ENCODE measurements around the gene TGM4.

Gene TGM4

GRCh38 chr3:44910693-44911092 is 36.3 kb downstream of the TGM4 start:
- Histone ChIP-seq H3K4me1 (ENCODE audit: control insufficient read depth, insufficient read depth, low read length) (no peaks in the 10 kb centered on the region), H3K36me3 (ENCODE audit: control insufficient read depth, insufficient read depth, low read length) (no peaks in the 10 kb centered on the region), H3K27me3 (ENCODE audit: control insufficient read depth, insufficient read depth, low read length, poor library complexity, severe bottlenecking) (no peaks in the 10 kb centered on the region), H3K9me3 (ENCODE audit: control insufficient read depth, low read length) (no peaks in the 10 kb centered on the region), H3K4me3 (ENCODE audit: insufficient read depth, low read depth, low read length) (no peak overlapping the region), H3K27ac (ENCODE audit: insufficient read depth, low read depth, low read length, poor library complexity, severe bottlenecking) (no peak overlapping the region)
- WGBS, 2 experiments: 97 to 98% methylated on average over 3 of the region's 3 CpGs

DNA sequence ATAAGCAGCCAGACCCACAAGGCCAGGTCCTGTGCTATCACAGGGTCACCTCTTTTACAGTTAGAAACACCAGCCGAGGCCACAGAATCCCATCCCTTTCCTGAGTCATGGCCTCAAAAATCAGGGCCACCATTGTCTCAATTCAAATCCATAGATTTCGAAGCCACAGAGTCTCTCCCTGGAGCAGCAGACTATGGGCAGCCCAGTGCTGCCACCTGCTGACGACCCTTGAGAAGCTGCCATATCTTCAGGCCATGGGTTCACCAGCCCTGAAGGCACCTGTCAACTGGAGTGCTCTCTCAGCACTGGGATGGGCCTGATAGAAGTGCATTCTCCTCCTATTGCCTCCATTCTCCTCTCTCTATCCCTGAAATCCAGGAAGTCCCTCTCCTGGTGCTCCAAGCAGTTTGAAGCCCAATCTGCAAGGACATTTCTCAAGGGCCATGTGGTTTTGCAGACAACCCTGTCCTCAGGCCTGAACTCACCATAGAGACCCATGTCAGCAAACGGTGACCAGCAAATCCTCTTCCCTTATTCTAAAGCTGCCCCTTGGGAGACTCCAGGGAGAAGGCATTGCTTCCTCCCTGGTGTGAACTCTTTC is 39.6 kb downstream of the TGM4 start:
- H3K27ac ChIP-seq (ENCODE audit: insufficient read depth, low read depth, low read length, poor library complexity, severe bottlenecking): no peak overlapping the region
- no peak overlapping the region for H3K4me3 ChIP-seq (ENCODE audit: insufficient read depth, low read depth, low read length)
- WGBS, 2 experiments: 43 to 45% methylated on average over 4 of the region's 4 CpGs
- no peaks in the 10 kb centered on the region for H3K9me3 ChIP-seq (ENCODE audit: control insufficient read depth, low read length)
- H3K36me3 ChIP-seq (ENCODE audit: control insufficient read depth, insufficient read depth, low read length): no peaks in the 10 kb centered on the region
- no peaks in the 10 kb centered on the region for H3K27me3 ChIP-seq (ENCODE audit: control insufficient read depth, insufficient read depth, low read length, poor library complexity, severe bottlenecking)
- H3K4me1 ChIP-seq (ENCODE audit: control insufficient read depth, insufficient read depth, low read length): no peaks in the 10 kb centered on the region

GRCh38 chr3:44914936-44915335 is 40.5 kb downstream of the TGM4 start:
- 81% methylated on average over 4 of the region's 4 CpGs for WGBS, 2 experiments
- H3K27ac ChIP-seq (ENCODE audit: insufficient read depth, low read depth, low read length, poor library complexity, severe bottlenecking): no peak overlapping the region

GRCh38 chr3:44915702-44916438 is 41.5 kb downstream of the TGM4 start:
- Histone ChIP-seq H3K9me3 (ENCODE audit: control insufficient read depth, low read length) (no peaks in the 10 kb centered on the region), H3K36me3 (ENCODE audit: control insufficient read depth, insufficient read depth, low read length) (no peaks in the 10 kb centered on the region), H3K27ac (ENCODE audit: insufficient read depth, low read depth, low read length, poor library complexity, severe bottlenecking) (no peak overlapping the region), H3K27me3 (ENCODE audit: control insufficient read depth, insufficient read depth, low read length, poor library complexity, severe bottlenecking) (no peaks in the 10 kb centered on the region), H3K4me1 (ENCODE audit: control insufficient read depth, insufficient read depth, low read length) (no peaks in the 10 kb centered on the region), H3K4me3 (ENCODE audit: insufficient read depth, low read depth, low read length) (no peak overlapping the region)
- WGBS, 2 experiments: 93 to 94% methylated on average over 8 of the region's 8 CpGs

More at GRCh38 chr3:44914936-44915335, 40.5 kb downstream of the TGM4 start:
- no peak overlapping the region for H3K4me3 ChIP-seq (ENCODE audit: insufficient read depth, low read depth, low read length)
- H3K36me3 ChIP-seq (ENCODE audit: control insufficient read depth, insufficient read depth, low read length): no peaks in the 10 kb centered on the region
- H3K4me1 ChIP-seq (ENCODE audit: control insufficient read depth, insufficient read depth, low read length): no peaks in the 10 kb centered on the region
- no peaks in the 10 kb centered on the region for H3K9me3 ChIP-seq (ENCODE audit: control insufficient read depth, low read length)
- H3K27me3 ChIP-seq (ENCODE audit: control insufficient read depth, insufficient read depth, low read length, poor library complexity, severe bottlenecking): no peaks in the 10 kb centered on the region

DNA sequence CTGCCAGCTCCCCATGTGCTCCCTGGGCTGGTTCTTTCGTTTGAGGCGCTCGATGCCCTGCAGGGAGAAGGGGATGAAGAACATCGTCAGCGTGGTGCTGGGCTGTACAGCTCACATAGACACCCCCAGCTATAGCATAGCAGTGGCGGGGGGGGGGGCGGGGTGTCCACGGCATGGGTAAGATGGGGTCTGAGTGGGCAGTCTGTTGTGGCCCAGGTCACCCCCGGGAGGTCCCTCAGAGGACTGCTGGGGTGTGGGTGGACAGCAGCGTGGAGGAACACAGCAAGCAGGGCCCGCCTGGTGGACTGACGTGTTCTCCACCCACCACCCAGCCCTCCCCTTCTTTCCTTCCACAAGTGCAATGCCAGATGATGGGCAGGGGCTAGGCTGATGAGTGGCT is 43.7 kb downstream of the TGM4 start:
- 94 to 96% methylated on average over 10 to 11 of the region's 12 CpGs for WGBS, 2 experiments

DNA sequence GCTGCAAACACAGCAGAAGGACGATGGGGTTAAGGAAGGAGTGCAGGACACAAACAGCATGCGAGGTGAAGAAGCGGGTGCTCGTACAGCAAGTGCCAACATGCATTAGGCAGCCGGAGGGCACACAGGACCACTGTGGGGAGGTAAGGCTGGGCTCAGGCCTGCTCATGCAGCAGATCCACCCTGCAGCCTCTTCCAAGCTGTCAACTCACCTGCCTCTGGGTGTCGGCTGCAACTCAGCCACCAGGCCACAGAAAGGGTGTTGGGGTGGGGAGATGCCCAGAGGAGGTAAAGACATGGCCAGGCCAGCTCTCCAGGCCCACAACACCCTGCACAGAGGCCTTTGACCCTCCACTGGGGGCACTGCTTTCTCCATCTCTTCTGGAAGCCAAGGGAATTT is 44.2 kb downstream of the TGM4 start:
- Histone ChIP-seq H3K9me3 (ENCODE audit: control insufficient read depth, low read length) (no peaks in the 10 kb centered on the region), H3K36me3 (ENCODE audit: control insufficient read depth, insufficient read depth, low read length) (no peaks in the 10 kb centered on the region), H3K4me3 (ENCODE audit: insufficient read depth, low read depth, low read length) (no peak overlapping the region), H3K4me1 (ENCODE audit: control insufficient read depth, insufficient read depth, low read length) (no peaks in the 10 kb centered on the region), H3K27ac (ENCODE audit: insufficient read depth, low read depth, low read length, poor library complexity, severe bottlenecking) (no peak overlapping the region), H3K27me3 (ENCODE audit: control insufficient read depth, insufficient read depth, low read length, poor library complexity, severe bottlenecking) (no peaks in the 10 kb centered on the region)
- WGBS, 2 experiments: 94 to 95% methylated on average over 6 of the region's 6 CpGs

More for the DNA sequence above, 43.7 kb downstream of the TGM4 start:
- H3K36me3 ChIP-seq (ENCODE audit: control insufficient read depth, insufficient read depth, low read length): no peaks in the 10 kb centered on the region
- H3K4me1 ChIP-seq (ENCODE audit: control insufficient read depth, insufficient read depth, low read length): no peaks in the 10 kb centered on the region
- H3K4me3 ChIP-seq (ENCODE audit: insufficient read depth, low read depth, low read length): no peak overlapping the region
- no peaks in the 10 kb centered on the region for H3K9me3 ChIP-seq (ENCODE audit: control insufficient read depth, low read length)
- no peaks in the 10 kb centered on the region for H3K27me3 ChIP-seq (ENCODE audit: control insufficient read depth, insufficient read depth, low read length, poor library complexity, severe bottlenecking)
- no peak overlapping the region for H3K27ac ChIP-seq (ENCODE audit: insufficient read depth, low read depth, low read length, poor library complexity, severe bottlenecking)

GRCh38 chr3:44920081-44920480 is 45.7 kb downstream of the TGM4 start:
- Histone ChIP-seq H3K36me3 (ENCODE audit: control insufficient read depth, insufficient read depth, low read length) (no peaks in the 10 kb centered on the region), H3K27me3 (ENCODE audit: control insufficient read depth, insufficient read depth, low read length, poor library complexity, severe bottlenecking) (no peaks in the 10 kb centered on the region), H3K27ac (ENCODE audit: insufficient read depth, low read depth, low read length, poor library complexity, severe bottlenecking) (no peak overlapping the region), H3K4me3 (ENCODE audit: insufficient read depth, low read depth, low read length) (no peak overlapping the region), H3K9me3 (ENCODE audit: control insufficient read depth, low read length) (no peaks in the 10 kb centered on the region), H3K4me1 (ENCODE audit: control insufficient read depth, insufficient read depth, low read length) (no peaks in the 10 kb centered on the region)
- 94% methylated on average over 3 of the region's 3 CpGs for WGBS, 2 experiments

DNA sequence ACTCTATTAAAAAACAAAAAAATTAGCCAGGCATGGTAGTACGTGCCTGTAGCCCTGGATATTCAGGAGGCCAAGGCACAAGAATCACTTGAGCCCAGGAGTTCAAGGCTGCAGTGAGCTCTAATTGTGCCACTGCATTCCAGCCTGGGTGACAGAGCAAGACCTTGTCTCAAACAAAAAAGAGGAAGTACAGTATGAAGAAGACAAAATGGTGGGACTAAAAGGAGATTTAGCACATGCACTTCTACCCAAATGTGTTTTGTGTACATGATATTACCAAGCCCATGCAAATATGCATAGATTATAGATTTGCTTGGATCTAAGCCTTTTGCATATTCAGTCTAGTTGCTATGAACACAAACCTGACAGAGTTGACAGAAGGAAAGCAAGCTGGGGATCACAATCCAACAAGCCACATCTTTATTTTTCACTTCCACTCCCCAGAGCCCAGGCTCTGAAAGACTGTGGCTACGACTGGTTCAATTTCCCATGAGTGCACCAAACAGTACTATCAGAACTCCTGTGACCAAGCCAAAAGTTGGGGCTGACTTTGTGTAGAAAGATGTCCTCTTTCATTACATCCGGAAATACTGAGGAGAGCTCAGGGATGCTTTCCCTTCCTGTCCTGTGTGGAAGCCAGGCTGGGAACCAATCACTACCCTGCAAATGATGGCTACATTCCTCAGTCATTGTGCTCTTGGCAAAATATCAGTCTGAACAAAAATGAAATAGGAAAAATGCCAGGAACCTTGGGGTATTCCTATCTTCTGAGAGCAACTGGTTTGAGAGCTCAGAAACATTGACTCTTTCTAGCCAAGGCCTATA is 49.4 kb downstream of the TGM4 start:
- Histone ChIP-seq H3K4me3 (ENCODE audit: insufficient read depth, low read depth, low read length) (no peak overlapping the region), H3K36me3 (ENCODE audit: control insufficient read depth, insufficient read depth, low read length) (no peaks in the 10 kb centered on the region), H3K27ac (ENCODE audit: insufficient read depth, low read depth, low read length, poor library complexity, severe bottlenecking) (no peak overlapping the region), H3K27me3 (ENCODE audit: control insufficient read depth, insufficient read depth, low read length, poor library complexity, severe bottlenecking) (no peaks in the 10 kb centered on the region), H3K9me3 (ENCODE audit: control insufficient read depth, low read length) (no peaks in the 10 kb centered on the region), H3K4me1 (ENCODE audit: control insufficient read depth, insufficient read depth, low read length) (no peaks in the 10 kb centered on the region)
- WGBS, 2 experiments: 93 to 94% methylated on average over 3 of the region's 3 CpGs

DNA sequence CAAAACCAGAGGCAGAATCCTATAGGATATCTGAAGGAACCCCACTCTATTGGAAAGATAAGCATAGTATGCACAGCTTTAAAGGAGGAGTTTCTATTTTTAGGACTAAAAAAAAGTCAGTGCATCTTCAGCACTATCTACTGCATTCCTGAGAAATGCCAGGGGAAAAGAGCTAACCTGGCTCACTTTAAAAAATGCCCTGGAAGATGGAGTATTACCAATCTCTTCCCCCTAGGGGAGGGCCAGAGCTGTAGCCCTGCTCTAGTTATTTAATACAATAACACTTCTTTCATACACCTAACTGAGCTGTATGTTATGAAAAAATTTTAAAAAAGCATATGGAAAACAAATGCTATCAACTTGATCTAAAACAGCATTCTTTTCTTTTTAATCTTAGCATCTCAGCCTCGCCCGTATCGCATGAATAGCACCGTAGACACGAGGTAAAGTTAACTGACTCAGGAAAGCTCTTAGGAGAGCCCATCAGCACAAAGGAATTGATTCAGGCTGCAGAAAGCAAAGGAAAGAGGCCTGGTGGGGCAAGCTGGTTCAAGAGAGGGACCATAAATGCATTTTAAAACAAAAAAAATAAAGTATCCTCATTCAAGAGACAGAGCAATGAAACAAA is 50.2 kb downstream of the TGM4 start:
- WGBS, 2 experiments: 92 to 98% methylated on average over 5 of the region's 5 CpGs
- no peaks in the 10 kb centered on the region for H3K4me1 ChIP-seq (ENCODE audit: control insufficient read depth, insufficient read depth, low read length)
- no peaks in the 10 kb centered on the region for H3K9me3 ChIP-seq (ENCODE audit: control insufficient read depth, low read length)
- H3K4me3 ChIP-seq (ENCODE audit: insufficient read depth, low read depth, low read length): no peak overlapping the region
- peaks cover 2% of the 10 kb centered on the region for H3K36me3 ChIP-seq (ENCODE audit: control insufficient read depth, insufficient read depth, low read length)
- H3K27ac ChIP-seq (ENCODE audit: insufficient read depth, low read depth, low read length, poor library complexity, severe bottlenecking): no peak overlapping the region
- H3K27me3 ChIP-seq (ENCODE audit: control insufficient read depth, insufficient read depth, low read length, poor library complexity, severe bottlenecking): no peaks in the 10 kb centered on the region

GRCh38 chr3:44926172-44926571 is 51.8 kb downstream of the TGM4 start:
- H3K27me3 ChIP-seq (ENCODE audit: control insufficient read depth, insufficient read depth, low read length, poor library complexity, severe bottlenecking): no peaks in the 10 kb centered on the region
- peaks cover 2% of the 10 kb centered on the region for H3K36me3 ChIP-seq (ENCODE audit: control insufficient read depth, insufficient read depth, low read length)
- 91 to 93% methylated on average over 10 of the region's 10 CpGs for WGBS, 2 experiments
- no peak overlapping the region for H3K4me3 ChIP-seq (ENCODE audit: insufficient read depth, low read depth, low read length)
- no peaks in the 10 kb centered on the region for H3K4me1 ChIP-seq (ENCODE audit: control insufficient read depth, insufficient read depth, low read length)
- no peaks in the 10 kb centered on the region for H3K9me3 ChIP-seq (ENCODE audit: control insufficient read depth, low read length)
- no peak overlapping the region for H3K27ac ChIP-seq (ENCODE audit: insufficient read depth, low read depth, low read length, poor library complexity, severe bottlenecking)

Data from ectodermal cell (in vitro differentiated cells).